GM18861 (cell line): Measurements from ENCODE around the gene SIRT4.

Experiments used
- ATAC-seq: cut with Tn5 transposase; IDR thresholded peaks from one replicate; pipeline ENCODE4 v1.9.1; 2021; ENCODE audit not compliant: unreplicated experiment

Gene SIRT4

DNA sequence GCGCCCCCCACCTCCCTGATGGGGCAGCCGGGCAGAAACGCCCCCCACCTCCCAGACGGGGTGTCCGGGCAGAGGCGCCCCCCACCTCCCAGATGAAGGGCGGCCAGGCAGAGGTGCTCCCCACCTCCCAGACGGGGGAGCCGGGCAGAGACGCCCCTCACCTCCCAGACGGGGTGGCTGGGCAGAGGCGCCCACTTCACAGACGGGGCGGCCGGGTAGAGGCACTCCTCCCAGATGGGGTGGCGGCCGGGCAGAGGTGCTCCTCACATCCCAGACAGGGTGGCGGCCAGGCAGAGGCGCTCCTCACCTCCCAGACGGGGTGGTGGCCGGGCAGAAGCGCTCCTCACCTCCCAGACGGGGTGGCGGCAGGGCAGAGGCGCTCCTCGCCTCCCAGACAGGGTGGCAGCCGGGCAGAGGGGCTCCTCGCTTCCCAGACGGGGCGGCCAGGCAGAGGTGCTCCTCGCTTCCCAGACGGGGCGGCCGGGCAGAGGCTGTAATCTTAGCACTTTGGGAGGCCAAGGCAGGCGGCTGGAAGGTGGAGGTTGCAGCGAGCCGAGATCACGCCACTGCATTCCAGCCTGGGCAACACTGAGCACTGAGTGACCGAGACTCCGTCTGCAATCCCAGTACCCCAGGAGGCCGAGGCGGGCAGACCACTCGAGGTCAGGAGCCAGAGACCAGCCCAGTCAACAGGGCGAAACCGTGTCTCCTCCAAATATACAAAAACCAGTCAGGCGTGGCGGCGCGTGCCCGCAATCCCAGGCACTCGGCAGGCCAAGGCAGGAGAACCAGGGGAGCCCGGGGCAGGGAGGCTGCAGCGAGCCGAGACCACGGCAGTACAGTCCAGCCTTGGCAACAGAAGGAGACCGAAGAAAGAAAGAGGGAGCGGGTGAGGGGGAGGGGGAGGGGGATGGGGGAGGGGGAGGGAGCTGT, 23.7 kb upstream of the SIRT4 start:
- ATAC-seq: no peak

DNA sequence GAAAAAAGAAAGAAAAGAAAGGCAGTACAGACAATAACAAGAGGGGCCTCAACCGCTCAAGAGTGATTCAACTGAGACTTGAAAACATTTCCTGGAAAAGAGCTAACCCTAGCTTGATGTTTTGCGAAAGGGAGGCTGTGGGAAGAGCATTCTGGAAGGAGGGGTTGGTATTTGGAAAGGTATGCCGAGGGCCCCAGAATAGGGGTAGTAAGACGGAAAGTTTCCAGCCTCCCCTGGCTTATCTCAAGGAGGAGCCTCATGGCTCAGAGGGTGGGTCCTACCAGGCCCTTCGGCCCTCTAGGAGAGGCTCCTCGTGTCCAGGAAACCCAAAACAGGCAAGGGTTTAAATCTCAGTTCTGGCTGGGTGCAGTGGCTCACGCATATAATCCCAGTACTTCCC, 18.8 kb upstream of the SIRT4 start:
- no peak for ATAC-seq

DNA sequence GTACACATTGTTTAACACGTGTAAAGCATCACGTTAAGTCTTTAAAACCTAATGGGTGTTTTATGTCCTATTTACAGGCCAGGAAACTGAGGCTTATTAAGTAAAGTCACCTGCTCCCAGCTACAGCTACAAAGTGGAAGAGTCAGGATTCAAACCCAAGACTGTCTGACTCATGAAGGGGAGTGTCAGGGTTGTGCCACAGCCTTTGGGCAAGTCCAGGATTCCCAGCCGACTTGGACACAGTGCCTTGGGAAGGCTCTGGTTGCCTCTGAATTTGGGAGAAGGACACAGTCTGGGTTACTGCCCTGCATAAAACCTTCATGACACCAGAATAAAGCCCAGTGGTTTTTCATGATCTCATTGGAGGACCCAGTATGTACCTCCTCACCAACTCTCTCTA, 17.7 kb upstream of the SIRT4 start:
- ATAC-seq: no peak

DNA sequence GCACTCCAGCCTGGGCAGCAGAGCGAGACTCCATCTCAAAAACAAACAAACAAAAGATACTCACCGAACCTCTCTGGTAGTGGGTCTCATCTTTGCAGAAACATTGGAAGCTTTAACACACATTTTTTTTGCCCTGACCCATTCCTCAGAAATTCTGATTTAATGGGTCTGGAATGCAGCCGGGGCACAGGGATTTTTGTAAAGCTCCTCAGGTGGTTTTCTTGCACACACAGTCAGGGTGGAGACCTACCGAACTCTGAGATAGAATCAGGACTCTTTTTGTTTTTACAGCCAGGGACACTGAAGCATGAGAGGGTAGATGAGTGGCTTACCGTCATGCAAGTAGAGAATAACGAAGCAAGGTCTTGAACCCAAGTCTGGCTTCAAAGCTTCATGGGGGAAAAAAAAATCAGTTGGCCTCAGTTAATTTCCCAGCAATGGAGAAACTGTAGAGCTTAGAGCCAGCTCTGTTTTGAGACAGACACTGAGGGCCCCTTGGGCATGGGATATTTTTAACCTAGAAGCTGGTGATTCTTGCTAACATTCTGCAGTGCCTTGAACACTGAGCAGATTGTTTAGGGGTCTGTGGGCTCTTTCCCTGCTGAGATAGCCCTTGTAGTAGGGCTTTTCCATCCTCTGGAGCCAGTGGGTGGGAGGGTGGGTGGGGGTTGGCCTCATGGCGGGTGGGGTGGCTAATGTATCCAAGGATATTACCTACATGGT, 15.2 kb upstream of the SIRT4 start:
- no peak for ATAC-seq

DNA sequence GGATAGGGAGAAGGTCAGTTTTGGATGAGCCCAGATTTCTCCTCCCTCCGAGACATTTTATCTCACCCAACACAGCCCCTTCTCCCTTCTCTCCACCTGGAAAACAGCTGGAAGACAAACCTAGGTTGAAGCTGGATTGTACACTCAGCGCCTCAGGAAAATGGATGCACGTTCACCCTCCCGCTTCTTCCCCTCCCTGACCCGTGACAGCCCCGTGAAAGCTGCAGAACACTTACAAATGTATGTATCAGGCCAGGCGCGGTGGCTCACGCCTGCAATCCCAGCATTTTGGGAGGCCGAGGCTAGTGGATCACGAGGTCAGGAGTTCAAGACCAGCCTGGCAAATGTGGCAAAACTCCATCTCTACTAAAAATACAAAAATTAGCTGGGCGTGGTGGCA, 14.6 kb upstream of the SIRT4 start:
- no peak for ATAC-seq

DNA sequence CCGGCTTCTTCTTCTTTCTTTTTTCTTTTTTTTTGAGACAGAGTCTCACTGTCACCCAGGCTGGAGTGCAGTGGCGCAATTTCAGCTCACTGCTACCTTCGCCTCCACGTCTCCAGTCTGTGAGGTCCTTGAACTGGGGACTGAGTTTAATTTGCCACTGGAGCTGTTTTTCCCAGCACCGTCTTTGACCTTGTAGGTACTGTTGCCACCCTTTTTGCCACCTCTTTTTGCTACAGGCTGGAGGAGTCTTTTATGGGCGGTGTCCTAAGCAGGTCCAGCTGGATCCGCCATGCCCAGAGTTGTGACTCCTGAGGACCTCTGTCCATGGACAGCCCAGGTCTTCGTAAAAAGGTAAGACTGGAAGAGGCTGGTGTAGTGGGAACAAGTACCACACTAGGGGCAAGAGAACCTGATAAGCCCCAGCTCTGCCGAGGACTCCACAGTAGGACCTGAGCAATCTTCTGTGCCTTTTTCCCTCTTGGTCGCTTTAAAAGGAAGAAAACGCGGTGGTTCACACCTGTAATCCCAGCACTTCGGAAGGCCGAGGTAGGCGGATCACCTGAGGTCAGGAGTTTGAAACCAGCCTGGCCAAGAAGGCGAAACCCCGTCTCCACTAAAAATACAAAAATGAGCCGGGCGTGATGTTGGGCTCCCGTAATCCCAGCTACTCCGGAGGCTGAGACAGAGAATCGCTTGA, 11.4 kb upstream of the SIRT4 start:
- no peak for ATAC-seq

DNA sequence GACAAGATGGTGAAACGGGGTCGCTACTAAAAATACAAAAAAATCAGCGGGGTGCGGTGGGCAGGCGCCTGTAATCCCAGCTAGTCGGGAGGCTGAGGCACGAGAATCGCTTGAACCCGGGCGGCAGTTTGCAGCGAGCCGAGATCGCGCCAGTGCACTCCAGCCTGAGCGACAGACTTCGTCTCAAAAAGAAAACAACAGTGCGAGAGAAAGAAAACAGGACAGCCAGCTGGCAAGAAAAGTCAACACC, 9.8 kb upstream of the SIRT4 start:
- ATAC-seq: no peak

DNA sequence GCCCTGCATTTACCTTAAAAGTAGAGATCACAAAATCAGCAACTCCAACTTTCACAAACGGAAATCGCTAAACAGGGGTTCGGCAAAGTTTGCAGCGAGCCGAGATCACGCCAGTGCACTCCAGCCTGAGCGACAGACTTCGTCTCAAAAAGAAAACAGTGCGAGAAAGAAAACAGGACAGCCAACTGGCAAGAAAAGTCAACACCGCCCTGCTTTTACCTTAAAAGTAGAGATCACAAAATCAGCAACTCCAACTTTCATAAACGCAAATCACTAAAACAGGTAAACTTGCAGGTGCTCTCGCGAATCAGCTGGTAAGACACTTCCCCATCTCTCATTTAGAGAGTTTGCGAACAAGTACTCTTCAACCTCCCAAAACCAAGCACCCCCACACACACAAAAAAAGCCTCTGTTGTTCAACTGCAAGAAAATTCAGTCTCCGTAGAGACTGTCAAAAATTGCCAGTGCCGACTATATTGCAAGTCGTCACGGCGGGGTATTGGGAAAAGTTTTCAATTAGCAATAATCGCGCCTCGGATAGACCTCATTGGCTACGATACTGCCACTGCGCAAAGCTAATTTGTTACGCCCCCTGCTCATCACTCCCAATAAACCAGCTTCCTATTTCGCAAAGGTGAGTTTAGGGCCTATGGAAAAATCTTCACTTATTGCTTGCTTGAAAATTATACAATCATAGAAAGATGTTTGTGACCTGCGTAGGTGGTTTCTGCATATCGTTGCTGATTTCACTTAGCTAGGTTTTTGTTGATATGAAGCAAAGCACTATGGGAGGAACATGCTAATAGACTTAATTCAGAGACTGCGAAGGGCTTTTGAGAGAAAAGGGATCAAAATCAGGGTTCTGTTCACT, 9.2 kb upstream of the SIRT4 start, which contains the start of gene RNU4-1:
RNU4-1 (minus strand) TSS at position 577 of the 871 bp plus-strand sequence.
- peak; percentile 39 for ATAC-seq

DNA sequence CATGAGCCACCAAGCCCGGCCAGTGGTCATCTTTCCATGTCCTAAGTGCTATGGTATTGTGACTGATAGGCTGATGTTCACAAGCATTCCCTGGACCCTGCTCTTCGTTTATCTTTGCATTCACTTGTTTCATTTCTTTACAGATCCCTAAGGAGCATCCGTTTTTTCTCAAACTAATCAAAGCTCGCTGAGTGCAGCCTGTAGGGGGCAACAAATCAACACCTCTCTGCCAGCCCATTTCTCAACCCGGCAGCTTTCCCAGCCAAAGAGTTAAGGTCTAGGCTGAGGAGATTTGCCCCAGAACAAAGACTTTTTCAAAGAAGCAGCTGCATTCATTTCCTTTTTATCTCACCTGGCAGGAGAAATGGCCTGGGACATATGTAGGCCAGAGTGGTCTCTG, 12.1 kb downstream of the SIRT4 start:
- no peak for ATAC-seq

DNA sequence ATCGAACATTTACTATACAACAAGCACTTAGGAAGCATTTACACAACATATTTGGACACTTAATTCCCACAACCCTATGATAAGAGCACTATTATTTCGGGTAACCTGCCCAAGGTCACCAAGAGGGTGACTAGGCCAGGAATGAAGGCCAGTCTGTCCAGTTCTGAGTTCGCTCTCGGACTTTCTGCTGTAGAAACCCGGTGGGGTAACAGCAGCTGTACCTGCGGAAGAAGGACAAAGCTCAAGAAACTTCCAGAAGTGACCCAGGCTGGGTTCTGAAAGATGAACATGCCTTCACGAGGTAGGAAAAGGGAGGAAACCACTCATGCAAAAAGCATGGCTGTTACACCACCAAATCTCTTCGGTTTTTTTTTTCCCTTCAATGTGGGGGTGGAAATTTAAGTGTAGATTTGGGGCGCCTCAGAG, 14.7 kb downstream of the SIRT4 start:
- ATAC-seq: no peak

DNA sequence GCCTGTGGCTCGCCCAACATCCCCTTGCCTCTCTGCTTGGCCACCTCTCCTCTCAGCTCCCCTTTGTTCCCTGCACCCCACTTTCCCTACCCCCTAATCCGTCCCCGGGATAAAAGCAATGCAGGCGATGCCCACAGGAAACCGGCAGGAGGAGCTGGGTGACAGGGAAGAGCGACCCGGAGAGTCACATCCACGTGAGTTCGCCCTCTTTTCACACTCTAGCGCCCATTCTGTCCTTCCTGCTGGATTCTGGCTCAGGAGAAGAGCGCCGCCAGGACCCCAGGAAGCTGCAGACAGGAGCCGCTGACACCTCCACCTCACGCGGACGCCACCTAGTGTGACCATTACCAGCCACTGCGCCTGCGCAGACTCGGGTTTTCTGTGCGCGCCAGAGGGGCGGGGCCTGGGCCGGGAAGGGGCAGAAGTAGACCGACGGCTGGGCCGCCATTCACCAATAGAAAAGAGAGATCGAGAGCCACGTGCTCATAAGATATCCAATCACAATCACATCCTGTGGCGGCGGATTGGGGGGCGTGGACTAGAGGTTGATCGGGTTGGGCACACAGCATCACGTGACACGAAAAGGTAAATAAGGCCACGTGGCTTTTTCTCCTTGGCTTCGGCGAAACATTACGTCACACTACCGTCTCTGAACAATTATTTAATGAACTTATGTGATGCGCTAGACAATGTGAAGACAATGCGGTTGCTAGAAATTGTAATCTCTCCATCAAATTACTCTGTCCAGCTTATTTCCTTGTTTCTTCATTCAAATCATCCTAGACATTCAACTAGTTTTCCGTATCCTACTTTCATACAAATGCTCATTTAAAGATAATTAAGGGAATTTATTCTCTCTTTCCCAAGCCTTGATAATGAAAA, 15.3 kb downstream of the SIRT4 start:
- ATAC-seq: peak; percentile 97

DNA sequence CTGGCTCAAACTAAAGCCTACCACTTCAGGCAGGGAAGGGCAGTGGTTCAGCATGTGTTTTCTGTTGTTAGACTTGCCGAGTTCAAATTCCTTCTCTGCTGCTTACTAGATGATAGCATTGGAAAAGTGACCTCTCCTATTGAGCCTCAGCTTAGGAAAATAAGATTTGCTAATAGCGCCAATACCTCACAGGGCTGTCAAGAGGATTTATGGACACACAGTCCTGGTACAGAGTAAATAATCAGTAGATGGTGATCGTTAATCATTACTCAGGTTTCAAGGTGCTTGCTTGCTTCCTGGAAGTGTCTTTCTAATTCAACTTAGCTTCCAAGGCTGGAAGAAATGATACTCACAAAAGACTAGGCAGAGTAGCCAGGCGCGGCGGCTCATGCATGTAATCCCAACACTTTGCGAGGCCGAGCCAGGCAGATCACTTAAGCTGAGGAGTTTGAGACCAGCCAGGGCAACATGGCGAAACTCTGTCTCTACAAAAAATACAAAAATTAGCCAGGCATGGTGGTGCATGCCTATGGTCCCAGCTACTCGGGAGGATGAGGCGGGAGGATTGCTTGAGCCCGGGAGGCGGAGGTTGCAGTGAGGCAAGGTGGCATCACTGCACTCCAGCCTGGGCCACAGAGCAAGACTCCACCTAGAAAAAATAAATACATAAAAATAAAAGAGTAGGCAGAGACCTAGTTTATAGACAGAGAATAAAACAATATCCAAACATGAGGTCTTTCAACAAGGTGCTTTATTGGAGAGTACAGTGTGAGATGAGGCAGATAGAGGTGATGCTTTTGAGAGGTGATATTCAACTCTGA, 19.5 kb downstream of the SIRT4 start:
- no peak for ATAC-seq

DNA sequence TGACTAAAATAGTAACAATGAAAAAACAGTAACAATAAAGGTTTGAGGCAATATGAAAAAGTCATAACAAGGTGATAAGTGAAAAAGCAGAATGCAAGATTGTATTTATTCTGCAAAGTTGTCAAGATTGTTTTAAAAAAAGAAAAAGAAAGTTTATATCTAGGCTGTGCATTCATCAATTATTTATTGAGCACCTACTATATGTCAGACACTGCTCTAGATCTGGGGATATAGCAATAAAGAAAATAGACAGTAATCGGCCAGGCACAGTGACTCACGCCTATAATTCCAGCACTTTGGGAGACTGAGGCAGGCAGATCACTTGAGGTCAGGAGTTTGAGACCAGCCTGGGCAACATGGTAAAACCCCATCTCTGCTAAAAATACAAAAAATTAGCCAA, 21.7 kb downstream of the SIRT4 start:
- no peak for ATAC-seq

DNA sequence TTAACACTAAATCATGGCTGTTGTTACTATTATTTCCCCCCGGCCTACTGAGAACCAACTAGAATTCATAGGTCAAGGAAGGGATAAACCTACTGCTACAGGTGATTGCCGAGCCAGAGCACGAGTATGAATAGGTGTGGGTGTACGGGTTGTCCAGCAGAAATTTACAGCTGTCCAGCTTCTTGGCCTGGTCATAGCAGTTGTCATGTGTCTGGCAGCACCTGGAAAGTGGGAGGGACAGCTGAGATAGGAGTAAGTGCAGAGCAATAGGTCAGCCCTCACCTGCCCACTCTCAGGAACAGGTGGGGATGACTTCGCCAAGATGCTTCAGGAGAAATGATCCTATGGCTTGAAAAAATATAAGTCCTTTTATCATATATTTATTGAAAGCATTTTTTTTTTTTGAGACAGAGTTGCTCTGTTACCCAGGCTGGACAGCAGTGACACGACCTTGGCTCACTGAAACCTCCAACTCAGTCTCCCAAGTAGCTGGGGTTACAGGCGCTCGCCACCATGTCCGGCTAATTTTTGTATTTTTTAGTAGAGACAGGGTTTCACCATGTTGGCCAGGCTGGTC, 22.8 kb downstream of the SIRT4 start:
- no peak for ATAC-seq

DNA sequence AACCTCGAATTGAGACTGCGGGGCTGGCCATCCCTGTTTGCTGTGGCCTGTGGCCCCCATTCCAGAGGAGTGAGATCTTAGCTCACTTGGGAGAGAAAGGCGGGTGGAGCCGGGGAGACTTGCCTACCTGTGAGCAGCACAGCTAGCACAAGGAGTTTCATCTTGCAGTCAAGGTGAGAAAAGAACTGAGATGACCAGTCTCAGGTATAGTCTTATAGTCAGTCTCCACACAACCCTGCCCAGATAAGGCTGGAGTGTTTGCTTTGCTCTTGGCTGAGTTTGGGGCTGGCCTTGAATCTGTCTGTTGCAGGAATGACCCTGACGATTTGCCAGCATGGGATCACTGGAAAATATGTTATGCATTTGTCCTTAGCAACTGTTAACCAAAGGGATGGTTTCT, 25.5 kb downstream of the SIRT4 start, which contains the start of gene PLA2G1B:
PLA2G1B (minus strand) TSS at position 187 of the 400 bp plus-strand sequence; CDS start at position 161, 26 bp downstream.
- ATAC-seq: no peak

DNA sequence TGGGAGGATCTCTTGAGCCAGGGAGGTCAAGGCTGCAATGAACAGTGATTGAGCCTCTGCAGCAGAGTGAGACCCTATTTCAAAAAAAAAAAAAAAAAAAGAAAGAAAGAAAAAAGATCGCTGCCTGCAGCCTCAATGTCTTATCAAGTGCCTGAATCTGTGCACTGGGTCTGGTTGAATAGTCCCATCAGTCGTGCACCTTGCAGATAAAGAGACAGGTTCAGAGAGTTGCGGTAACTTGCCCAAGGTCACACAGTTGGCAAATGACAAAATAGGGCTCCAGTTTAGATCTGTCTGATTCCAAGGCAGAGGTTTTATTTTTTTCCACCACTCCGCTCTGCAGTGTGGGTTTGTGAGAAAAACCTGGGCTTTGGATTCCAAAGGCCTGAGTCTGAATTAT, 26.1 kb downstream of the SIRT4 start:
- no peak for ATAC-seq

DNA sequence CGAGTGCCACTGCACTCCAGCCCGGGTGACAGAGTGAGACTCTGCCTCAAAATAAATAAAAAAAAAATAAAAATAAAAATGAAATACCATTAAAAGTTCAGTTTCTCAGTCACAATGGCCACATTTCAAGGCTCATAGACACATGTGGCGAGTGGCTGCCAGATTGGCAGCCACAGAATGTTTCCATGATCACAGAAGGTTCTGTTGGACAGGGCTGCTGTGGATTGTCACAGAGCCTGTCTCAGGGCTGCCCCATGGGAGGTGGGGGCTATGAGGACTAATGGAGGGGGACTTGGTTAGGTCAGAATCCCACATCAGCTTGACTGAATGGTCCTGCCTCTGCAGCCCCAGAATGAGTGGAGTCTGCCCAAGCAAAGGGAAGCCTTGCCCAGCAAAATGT, 29.3 kb downstream of the SIRT4 start:
- no peak for ATAC-seq

DNA sequence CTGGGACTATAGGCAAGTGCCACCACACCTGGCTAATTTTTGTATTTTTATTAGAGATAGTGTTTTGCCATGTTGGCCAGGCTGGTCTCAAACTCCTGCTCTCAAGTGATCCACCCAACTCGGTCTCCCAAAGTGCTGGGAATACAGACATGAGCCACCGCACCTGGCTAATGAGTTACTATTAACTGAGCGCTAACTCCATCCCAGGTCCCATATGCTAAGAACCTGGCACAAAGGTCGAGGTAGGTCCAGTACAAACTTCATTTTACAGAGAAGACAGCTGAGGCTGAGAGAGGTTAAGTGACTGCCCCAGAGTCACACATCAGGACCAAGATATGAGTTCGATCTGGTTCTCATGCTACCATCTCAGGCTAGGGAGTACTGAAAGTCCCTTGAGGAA, 29.9 kb downstream of the SIRT4 start:
- no peak for ATAC-seq

DNA sequence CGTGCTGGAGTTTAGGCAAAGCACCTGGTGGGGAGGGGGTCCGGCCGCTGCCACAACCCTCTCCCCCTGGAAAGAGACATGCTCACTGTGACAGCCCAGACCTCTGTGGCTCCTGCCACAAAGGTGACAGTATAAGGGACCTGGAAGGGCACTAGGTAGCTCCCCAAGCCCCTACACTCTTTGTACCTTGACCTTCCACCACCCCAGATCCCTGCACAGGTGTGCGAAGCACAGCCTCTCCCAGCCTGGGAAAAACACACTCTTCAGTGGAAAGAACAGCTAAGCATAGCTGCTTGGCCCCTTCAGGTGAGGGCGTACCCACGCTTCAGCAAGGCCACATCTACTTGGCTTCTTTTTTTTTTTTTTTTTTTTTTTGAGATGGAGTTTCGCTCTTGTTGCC, 30.4 kb downstream of the SIRT4 start:
- ATAC-seq: no peak
